Activated CD4-positive, alpha-beta T cell treated with anti-CD3 and anti-CD28 coated beads, Interleukin-2, amount 10 ng/mL, durations not matched to agents 24 days and 14 days (primary cell): ENCODE results near the gene PIF1. TPM values are rescaled to one million over a fixed set of nuclear protein-coding genes. Genes with fewer than 3 reads are reported as not detected.

Source experiments
- DNase-seq: peaks from one replicate; pipeline ENCODE4 v3.0.0; 2022
- H3K27ac Mint-ChIP-seq: one replicate; pipeline ENCODE4 v1.8.0; 2022; ENCODE audit warnings: mild to moderate bottlenecking, mixed read lengths
- H3K27me3 Mint-ChIP-seq: one replicate; pipeline ENCODE4 v1.8.0; 2022; ENCODE audit warnings: mixed read lengths
- H3K36me3 Mint-ChIP-seq: one replicate; pipeline ENCODE4 v1.8.0; 2022; ENCODE audit warnings: low read depth, mild to moderate bottlenecking, mixed read lengths
- H3K4me1 Mint-ChIP-seq: one replicate; pipeline ENCODE4 v1.8.0; 2021; ENCODE audit warnings: mixed read lengths
- H3K4me3 Mint-ChIP-seq: one replicate; pipeline ENCODE4 v1.8.0; 2022; ENCODE audit warnings: mild to moderate bottlenecking, moderate library complexity, mixed read lengths
- H3K9me3 Mint-ChIP-seq: one replicate; pipeline ENCODE4 v1.8.0; 2021; ENCODE audit warnings: mixed read lengths
- intact Hi-C: fragments of 100-400 bp; cut with micrococcal nuclease; formaldehyde crosslinking; loops from one replicate; pipeline ENCODE4 v1.15.1; 2023
- total RNA-seq: library from RNA; stranded (reverse); gene quantifications from 2 replicates; pipeline ENCODE4 v1.2.3, GENCODE V29; 2022

Gene PIF1
- total RNA-seq, 1 donor from 2014 or later: 20.9 TPM

DNA sequence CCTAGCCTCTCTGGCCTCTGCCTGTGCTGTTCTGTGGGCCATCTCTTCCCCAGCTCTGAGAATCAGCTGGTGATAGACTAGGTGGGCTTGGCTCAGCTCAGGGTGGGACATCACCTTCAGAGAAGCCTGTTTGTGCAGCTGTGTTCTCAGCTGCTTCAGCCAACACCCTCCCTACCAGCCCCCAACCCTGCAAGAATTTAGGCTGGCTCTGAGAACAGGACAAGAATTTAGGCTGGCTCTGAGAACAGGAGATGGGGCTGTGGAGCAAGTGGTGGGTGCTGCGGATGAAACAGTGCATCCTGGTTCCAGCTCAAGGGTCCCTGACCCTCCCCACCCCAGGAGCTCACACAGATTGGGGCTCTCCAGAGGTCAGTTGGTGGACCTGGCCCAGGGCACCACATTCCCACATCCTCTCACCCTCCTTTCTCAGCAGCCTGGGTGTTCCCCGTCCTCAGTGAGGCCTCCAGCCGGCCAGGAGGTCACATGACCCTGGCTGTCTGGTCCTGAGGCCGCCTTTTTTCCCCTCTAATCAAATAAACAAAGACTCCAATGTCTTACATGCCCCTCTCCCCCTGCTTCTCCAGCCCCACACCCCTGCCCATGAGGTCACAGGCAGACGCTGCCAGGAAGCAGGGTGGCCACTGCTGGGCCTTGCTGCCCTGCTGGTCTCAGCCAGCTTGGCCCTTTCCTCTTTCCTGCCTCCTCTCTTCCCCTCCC, 31.1 kb upstream of the PIF1 start:
- Mint-ChIP-seq H3K36me3 (peaks cover 42% of the 10 kb centered on the region), H3K27ac (peak overlapping the region; percentile 79), H3K27me3 (no peaks in the 10 kb centered on the region), H3K4me1 (peaks cover 33% of the 10 kb centered on the region), H3K9me3 (no peaks in the 10 kb centered on the region), H3K4me3 (no peak overlapping the region)
- no peak for DNase-seq
- intact Hi-C loops: no loop called here

DNA sequence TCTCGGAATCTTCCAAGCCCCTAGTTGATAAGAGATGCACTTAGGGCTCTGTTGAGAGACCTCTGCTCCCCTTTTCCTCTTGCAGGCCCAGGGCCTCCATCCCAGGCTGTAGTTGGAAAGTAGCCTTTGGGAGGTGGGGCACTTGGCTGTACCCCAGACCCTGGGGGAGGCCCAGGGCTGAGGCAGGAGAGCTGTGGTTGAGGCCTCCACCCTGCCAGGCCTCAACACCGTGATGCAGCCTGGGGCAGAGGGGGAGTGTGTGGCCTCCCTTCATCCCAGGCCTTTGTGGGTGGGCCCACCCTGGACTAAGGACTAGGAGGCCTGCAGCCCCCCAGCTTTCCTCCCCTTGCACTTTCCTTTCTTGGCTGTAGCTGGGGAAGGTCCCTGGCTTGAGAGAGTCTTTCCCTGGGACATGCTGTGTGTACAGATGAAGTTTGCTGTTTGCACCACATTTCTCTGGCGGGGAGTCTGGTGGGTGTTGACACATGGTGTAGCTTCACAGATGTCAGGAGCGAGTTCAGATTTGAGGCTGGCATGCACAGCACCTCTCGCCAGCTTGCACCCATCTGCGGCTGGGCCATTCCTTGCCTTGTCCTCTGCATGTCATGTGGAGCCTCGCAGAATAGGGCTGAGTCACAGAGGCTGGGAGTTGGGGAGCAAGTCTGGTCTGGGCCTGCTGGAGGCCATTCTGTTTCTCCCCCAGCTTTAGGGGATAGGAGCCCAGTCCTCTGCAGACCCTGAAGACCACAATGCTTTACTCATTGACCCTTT, 29.9 kb upstream of the PIF1 start:
- Mint-ChIP-seq H3K4me3 (no peak overlapping the region), H3K27ac (peak overlapping the region; percentile 79), H3K36me3 (peaks cover 46% of the 10 kb centered on the region), H3K9me3 (no peaks in the 10 kb centered on the region), H3K27me3 (no peaks in the 10 kb centered on the region), H3K4me1 (peaks cover 33% of the 10 kb centered on the region)
- intact Hi-C loops: no loop called here
- no peak for DNase-seq

DNA sequence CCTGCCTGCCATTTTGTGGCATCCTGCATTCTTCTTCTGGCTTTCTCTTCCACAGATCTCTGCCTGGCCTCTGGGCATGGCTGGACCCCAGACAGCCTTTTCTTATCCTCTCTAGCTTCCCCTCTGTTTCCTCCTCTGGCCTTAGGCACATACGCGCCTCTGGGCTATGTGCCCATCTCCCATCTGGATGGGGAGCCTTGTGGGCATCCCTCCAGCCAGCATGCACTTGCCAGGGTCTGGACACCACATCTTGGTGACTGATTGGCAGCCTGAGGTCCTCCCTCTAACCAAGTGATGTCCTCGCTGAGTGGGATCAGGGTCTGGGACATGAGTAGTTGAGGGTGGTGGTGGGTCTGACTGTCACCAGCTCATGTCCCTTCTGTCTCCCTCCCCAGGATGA, 29.1 kb upstream of the PIF1 start:
- no peak overlapping the region for H3K4me3 Mint-ChIP-seq
- DNase-seq: no peak
- H3K27ac Mint-ChIP-seq: peak overlapping the region; percentile 47
- H3K27me3 Mint-ChIP-seq: no peaks in the 10 kb centered on the region
- peaks cover 44% of the 10 kb centered on the region for H3K36me3 Mint-ChIP-seq
- H3K4me1 Mint-ChIP-seq: peaks cover 33% of the 10 kb centered on the region
- no peaks in the 10 kb centered on the region for H3K9me3 Mint-ChIP-seq
- intact Hi-C loops: no loop called here

DNA sequence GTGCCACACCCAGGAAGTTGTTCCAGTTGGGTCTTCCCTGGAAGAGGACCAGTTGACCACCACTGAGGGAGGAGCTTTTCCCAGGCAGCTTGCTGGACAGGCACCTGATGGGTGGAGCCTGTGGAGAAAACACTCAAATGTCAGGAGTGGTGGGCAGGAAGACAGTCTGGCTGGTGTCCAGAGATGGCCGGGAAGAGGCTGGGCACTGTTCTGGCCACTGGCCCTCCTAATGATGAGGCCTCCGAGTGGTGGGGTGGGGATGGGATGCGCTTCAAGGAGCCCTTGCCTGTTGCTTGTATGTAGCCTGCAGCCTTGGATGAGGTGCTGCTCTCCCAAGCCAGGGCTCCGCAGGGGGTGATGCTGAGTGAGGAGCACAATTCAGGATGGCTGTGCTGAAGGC, 28.6 kb upstream of the PIF1 start:
- peaks cover 45% of the 10 kb centered on the region for H3K36me3 Mint-ChIP-seq
- DNase-seq: no peak
- H3K9me3 Mint-ChIP-seq: no peaks in the 10 kb centered on the region
- no peak overlapping the region for H3K4me3 Mint-ChIP-seq
- no peaks in the 10 kb centered on the region for H3K27me3 Mint-ChIP-seq
- H3K27ac Mint-ChIP-seq: no peak overlapping the region
- H3K4me1 Mint-ChIP-seq: peaks cover 33% of the 10 kb centered on the region
- intact Hi-C loops: no loop called here

DNA sequence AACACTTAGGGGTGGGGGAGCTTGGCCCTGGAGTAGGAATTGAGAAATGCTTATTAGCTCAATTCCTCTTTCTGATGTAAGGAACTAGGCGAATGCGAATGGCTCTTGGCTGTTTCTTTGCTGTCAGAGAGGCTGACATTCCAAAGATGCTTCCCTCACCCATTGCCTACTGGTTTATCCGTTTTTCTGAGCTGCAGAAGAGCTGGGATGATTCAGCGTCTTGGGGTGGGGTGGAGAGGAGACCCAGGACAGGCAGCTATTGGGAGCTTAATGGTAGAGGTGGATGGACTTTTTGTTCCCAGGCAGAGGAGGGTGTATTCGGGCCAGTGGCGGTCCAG, 26.0 kb upstream of the PIF1 start:
- Mint-ChIP-seq H3K36me3 (peaks cover 42% of the 10 kb centered on the region), H3K4me1 (peaks cover 36% of the 10 kb centered on the region), H3K27me3 (no peaks in the 10 kb centered on the region), H3K4me3 (no peak overlapping the region), H3K27ac (no peak overlapping the region), H3K9me3 (no peaks in the 10 kb centered on the region)
- no peak for DNase-seq
- intact Hi-C loops: no loop called here

DNA sequence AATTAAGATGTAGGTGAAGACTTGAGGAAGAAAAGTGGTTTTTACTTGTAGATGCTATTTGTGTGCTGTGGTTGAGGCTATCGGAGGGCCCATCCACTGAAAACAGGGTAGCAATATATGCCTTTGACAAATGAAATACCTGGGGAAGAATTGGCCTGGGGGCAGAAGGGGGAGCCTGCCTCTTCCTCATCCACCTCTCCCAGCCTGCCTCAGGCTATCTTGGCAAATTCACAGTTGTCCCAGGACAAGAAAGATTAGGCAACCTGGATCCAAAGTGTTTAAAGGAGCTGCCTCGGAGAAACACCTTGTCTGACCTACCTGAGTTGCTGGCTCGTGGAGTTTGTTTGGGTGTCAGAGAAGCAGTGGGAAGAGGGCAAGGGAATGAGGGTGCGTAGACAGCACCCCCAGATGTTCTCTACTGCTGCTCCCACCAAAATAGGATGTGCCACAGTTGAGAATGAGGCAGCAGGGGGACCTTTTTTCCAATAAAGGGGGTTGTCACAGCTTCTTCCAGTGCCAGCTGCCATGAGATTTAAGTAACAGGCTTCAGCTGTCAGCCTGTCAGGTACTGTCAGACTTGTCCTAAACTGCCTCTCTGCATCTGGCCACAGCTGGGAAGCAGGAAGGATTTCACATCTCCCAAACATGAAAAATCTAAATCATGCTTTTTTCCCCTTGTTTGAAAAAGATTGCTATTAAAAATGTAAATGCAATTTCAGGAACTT, 25.5 kb upstream of the PIF1 start:
- no peak for DNase-seq
- no peak overlapping the region for H3K4me3 Mint-ChIP-seq
- H3K4me1 Mint-ChIP-seq: peaks cover 34% of the 10 kb centered on the region
- peaks cover 39% of the 10 kb centered on the region for H3K36me3 Mint-ChIP-seq
- H3K9me3 Mint-ChIP-seq: no peaks in the 10 kb centered on the region
- intact Hi-C loops: no loop called here
- no peak overlapping the region for H3K27ac Mint-ChIP-seq
- no peaks in the 10 kb centered on the region for H3K27me3 Mint-ChIP-seq

DNA sequence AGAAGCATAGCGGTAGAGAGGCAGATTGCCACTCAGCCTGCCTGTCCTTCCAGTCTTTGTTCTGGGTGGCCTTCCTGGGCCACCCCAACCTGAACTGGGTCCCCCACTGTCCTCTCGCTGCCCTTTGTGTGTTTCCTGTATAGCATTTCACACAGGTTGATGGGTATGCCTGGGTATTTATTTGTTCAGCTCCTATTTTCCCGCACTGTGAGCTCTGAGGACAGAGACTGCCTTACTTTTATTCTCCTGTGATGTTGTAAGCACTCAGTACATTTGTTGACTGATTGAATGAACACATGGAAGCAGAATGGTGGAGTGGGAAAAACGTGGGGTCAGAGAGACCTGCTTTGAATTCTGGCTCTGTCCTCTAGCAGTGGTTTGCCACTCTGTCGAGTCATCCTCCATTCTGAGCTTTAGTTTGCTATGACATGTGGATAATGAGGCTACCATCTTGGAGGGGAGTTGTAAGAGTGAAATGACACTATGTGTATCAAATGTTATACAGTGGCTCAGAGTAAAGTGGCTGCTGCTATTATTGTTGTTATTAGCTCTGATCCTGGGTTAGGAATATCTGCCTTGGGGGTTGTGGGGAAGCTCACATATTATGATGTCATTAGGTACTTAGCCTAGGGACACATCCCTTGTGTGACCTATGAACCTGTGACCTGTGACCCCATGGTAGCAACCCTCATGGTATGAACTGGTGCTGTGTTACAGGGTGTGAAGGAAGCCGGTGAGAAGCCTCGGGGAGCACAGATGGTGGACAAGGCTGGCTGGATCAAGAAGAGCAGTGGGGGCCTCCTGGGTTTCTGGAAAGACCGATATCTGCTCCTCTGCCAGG, 22.6 kb upstream of the PIF1 start:
- peaks cover 49% of the 10 kb centered on the region for H3K4me1 Mint-ChIP-seq
- H3K36me3 Mint-ChIP-seq: peaks cover 35% of the 10 kb centered on the region
- H3K27me3 Mint-ChIP-seq: no peaks in the 10 kb centered on the region
- intact Hi-C loops: loop anchor here (10.0 kb wide), 2 partner anchors 137 to 337 kb away; partner anchors contain the start of genes CLPX and SPG21
- no peak overlapping the region for H3K4me3 Mint-ChIP-seq
- peak overlapping the region; percentile 73 for H3K27ac Mint-ChIP-seq
- no peaks in the 10 kb centered on the region for H3K9me3 Mint-ChIP-seq
- no peak for DNase-seq

DNA sequence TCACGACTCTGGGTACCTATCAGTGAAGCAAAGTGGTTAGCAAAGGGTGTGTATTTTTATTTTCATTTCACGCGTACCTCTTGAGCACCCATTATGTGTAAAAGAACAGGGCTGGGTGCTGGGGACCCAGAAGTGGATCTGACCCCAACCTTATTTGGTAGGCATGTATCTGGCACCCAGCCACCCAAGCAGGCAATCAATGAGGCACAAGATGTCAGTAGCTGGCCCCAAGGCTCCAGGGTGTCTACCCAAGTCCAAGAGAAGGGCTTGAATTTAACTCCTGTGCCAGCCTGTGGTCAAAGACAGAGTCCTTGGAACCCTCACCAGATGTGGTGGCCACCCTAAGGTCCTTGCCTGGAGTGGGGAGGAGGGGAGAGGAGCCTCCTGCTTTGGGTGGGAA, 22.0 kb upstream of the PIF1 start:
- H3K4me3 Mint-ChIP-seq: no peak overlapping the region
- DNase-seq: no peak
- no peaks in the 10 kb centered on the region for H3K27me3 Mint-ChIP-seq
- intact Hi-C loops: loop anchor here (10.0 kb wide), 2 partner anchors 137 to 337 kb away; partner anchors contain the start of genes CLPX and SPG21
- peaks cover 51% of the 10 kb centered on the region for H3K4me1 Mint-ChIP-seq
- H3K27ac Mint-ChIP-seq: peak overlapping the region; percentile 68
- peaks cover 35% of the 10 kb centered on the region for H3K36me3 Mint-ChIP-seq
- H3K9me3 Mint-ChIP-seq: no peaks in the 10 kb centered on the region

DNA sequence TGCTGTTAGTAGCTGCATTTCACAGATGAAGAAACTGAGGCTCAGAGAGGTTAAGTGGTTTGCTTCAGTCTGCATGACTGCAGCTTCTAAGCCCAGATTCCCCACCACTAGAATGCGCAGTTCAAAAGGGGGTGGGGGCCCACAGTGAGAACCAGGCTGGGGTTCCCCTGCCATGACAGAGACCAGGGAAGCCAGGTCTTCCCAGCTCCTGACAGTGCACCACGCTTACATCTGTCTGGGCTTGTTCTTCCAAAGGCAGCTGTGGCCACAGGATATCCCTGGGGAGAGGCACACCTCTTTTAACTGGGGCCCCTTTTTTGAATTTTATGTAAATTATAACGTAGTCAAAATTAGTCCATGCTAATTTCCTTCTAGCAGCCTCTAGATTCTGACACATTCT, 21.6 kb upstream of the PIF1 start:
- Mint-ChIP-seq H3K27me3 (no peaks in the 10 kb centered on the region), H3K36me3 (peaks cover 36% of the 10 kb centered on the region), H3K4me3 (no peak overlapping the region), H3K4me1 (peaks cover 52% of the 10 kb centered on the region), H3K9me3 (no peaks in the 10 kb centered on the region), H3K27ac (no peak overlapping the region)
- intact Hi-C loops: loop anchor here (10.0 kb wide), 2 partner anchors 138 to 338 kb away; partner anchors contain the start of genes CLPX and SPG21
- no peak for DNase-seq

DNA sequence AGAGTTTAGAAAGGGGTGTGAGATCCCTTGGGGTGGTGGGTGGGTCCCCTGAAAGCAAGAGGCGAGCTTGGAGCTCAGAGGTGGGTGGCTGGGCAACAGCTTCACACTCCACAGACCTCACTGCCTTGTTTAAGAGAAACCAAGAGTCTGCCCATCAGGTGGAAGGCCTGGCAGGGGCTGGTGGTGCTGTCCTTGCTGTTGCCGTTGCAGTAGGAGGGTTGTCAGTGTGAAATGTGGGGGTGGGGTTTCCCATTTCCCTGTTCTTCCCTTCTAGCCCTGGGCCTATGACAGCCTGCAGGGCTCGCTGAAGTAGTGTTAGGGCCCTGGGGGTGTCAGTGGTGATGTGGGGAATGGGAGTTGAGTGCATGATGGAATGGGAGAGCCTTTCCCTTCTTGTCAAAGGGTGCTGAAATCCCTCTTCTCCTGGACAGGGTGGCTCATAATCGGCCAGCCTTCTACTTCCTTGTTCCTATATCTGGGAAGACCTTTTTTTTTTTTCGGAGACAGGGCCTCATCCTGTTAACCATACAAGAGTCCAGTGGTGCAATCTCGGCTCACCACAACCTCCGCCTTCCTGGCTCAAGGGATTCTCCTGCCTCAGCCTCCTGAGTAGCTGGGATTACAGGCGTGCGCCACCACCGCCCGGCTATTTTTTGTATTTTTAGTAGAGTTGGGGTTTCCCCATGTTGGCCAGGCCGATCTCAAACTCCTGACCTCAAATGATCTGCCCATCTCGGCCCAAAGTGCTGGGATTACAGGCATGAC, 20.6 kb upstream of the PIF1 start:
- Mint-ChIP-seq H3K4me1 (peaks cover 52% of the 10 kb centered on the region), H3K9me3 (no peaks in the 10 kb centered on the region), H3K27ac (peak overlapping the region; percentile 75), H3K27me3 (no peaks in the 10 kb centered on the region), H3K36me3 (peaks cover 32% of the 10 kb centered on the region), H3K4me3 (peak overlapping the region; percentile 56)
- intact Hi-C loops: loop anchor here (2.0 to 10.0 kb wide), 4 partner anchors 37 to 339 kb away; partner anchors contain the start of genes CLPX and SPG21
- no peak for DNase-seq

DNA sequence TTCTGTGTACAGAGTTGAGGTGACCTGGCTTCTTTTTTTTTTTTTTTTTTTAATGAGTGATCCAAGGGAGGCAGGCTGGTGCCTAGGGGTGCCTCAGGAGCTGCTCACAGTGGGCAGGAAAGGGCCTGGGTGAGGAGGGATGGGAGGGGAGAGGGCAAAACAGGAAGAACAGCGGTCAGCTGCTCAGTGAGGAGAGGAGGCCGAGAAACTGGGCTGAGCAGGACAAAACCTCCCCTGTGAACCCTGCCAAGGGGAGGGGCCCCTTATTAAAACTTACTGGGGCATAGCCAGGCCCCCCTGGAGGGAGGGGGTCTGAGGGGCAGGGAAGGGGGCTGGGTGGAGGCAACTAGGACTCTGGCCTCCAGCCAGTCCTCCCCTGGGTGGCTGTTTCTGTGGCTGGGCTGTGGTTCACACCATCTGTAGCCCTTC, 19.8 kb upstream of the PIF1 start:
- DNase-seq: no peak
- intact Hi-C loops: loop anchor here (2.0 to 10.0 kb wide), 4 partner anchors 38 to 340 kb away; partner anchors contain the start of genes CLPX and SPG21
- H3K4me1 Mint-ChIP-seq: peaks cover 59% of the 10 kb centered on the region
- no peaks in the 10 kb centered on the region for H3K9me3 Mint-ChIP-seq
- H3K27me3 Mint-ChIP-seq: no peaks in the 10 kb centered on the region
- H3K36me3 Mint-ChIP-seq: peaks cover 24% of the 10 kb centered on the region
- peak overlapping the region; percentile 88 for H3K4me3 Mint-ChIP-seq
- H3K27ac Mint-ChIP-seq: peak overlapping the region; percentile 83

DNA sequence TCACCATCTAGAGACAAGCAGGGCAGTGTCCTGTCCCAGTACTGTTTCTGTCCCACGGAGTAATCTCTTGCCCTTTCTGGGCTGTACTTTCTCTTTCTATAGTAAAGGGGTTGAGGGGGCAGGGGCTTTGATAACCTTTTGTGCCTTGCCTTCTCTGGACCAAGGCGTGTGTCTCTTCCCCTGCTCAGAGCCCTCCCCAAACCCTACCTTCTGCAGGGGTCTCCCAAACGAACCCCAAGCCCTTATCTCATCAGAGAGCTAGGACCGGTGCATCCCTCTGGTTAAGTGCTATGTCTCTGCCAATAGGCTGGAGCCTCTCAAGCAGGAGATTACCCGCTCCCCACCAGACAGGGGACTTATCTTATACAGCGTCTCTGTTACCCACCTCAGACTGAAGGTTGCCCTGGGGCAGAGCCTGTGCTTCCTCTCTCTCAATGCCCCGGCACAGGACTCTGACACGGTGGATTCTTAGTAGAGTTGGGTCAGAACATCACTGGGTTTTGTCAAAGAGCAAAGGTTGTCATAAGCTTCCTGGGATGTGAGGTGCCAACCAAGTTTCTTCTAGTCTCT, 19.2 kb upstream of the PIF1 start:
- Mint-ChIP-seq H3K9me3 (no peaks in the 10 kb centered on the region), H3K36me3 (peaks cover 23% of the 10 kb centered on the region), H3K27me3 (no peaks in the 10 kb centered on the region), H3K4me1 (peaks cover 62% of the 10 kb centered on the region), H3K4me3 (peak overlapping the region; percentile 88), H3K27ac (peak overlapping the region; percentile 83)
- intact Hi-C loops: loop anchor here (2.0 to 10.0 kb wide), 4 partner anchors 38 to 340 kb away; partner anchors contain the start of genes CLPX and SPG21
- DNase-seq: peak; percentile 73
